ENCODE measurements around the gene GPSM1.

GPSM1 gene, protein sequence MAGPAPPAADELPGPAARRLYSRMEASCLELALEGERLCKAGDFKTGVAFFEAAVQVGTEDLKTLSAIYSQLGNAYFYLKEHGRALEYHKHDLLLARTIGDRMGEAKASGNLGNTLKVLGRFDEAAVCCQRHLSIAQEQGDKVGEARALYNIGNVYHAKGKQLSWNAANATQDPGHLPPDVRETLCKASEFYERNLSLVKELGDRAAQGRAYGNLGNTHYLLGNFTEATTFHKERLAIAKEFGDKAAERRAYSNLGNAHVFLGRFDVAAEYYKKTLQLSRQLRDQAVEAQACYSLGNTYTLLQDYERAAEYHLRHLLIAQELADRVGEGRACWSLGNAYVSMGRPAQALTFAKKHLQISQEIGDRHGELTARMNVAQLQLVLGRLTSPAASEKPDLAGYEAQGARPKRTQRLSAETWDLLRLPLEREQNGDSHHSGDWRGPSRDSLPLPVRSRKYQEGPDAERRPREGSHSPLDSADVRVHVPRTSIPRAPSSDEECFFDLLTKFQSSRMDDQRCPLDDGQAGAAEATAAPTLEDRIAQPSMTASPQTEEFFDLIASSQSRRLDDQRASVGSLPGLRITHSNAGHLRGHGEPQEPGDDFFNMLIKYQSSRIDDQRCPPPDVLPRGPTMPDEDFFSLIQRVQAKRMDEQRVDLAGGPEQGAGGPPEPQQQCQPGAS

DNA sequence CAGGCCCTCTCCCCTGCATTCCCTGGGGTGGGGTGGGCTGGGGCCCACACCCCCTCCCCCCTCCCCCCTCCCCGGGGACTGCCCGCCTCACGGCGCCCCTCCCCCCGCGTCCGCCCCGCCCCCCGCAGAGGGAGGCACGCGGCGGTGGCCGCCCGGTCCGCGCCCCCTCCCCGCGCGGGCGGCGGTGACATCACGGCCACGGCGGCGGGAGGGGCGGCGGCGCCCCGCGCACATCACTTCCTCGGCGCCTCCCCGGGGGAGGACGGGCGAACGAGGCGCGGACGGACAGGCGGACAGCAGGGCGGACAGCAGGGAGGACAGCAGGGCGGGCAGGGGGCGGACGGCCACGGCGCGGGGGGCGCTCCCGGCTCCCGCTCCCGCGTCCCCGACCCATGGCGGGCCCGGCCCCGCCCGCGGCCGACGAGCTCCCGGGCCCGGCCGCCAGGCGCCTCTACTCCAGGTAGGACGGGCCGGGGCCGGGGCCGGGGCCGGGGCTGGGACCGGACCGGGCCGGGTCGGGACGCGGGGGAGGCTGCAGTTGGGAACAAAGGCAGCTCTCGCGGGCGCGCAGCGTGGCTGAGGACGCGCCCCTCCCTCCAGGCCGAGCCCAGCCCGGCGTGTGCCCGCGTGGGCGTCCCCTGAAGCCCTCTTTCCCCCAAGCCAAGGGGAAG lies at the start of gene GPSM1:
Gene GPSM1 (plus strand): TSS at position 236 of the 671 bp plus-strand sequence. CDS start 157 bp downstream, at position 393.
- peak; percentile 38 for DNase-seq

DNA sequence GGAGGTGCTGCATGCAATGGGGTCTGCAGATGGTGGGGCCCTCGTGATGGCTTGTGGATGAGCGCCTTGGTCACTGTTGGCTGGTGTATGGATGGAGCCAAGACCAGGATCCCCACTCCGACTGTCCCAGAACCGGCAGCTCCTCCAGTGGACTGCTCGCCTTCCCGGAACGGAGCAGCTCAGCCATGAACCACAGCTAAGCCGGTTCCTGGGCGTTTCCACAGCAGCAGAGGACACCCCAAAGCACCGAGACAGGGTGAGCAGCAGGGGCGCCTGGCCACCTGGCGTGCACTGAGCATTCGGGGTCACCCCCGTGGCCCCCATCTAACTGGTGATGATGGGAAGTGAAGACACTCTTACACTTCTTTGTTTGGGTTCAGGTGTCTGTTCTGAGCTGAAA lies 49.6 kb upstream of the GPSM1 start:
- DNase-seq, result no peak

DNA sequence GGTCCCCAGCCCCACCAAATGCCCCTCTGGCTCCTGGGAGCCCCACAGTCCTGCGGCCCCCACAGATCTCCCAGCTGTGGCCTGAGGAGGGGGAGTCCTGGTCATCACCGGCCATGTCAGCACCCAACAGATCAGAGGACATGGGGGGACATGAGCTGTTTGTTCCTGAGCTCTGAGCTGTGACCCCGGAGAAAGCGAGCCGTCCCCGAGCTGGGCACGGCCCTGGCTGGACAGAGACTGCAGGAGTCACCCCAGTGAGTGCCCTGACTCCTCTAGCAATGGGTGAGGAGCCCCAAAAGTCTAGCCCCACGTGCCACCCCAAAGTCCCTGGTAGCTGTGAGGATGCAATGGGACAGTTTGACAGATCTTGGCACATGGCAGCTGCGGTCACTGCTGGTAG lies 49.1 kb upstream of the GPSM1 start:
- no peak for DNase-seq

DNA sequence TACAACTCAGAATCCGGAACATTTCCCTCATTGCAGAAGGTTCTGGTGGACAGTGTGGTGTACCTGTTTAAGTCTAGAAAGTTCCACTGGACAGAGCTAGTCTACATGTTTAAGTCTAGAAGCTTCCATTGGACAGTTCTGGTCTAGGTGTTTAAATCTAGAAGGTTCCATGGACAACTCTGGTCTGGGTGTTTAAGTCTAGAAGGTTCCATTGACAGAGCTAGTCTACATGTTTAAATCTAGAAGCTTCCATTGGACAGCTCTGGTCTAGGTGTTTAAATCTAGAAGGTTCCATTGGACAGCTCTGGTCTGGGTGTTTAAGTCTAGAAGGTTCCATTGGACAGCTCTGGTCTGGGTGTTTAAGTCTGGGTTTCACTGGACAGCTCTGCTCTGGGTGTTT lies 48.4 kb upstream of the GPSM1 start:
- no peak for DNase-seq

DNA sequence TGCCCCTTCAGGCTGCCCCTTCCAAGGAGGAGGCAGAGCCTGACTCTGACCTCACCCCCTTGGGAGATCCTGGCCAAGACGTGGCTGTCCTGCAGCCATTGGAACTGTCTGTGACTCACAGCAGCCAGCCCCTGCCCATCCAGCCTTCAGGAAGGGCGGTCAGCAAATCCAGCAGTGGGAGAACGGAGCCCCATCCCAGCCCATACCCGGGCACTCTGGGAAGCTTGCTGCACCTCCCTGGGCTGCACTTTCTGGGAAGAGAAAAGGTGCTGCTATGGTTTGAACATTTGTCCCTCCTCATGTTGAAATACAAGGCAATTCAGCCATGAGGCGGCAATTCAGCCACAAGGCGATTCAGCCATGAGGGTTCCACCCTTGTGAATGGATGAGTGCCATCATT lies 47.9 kb upstream of the GPSM1 start:
- DNase-seq, result no peak

DNA sequence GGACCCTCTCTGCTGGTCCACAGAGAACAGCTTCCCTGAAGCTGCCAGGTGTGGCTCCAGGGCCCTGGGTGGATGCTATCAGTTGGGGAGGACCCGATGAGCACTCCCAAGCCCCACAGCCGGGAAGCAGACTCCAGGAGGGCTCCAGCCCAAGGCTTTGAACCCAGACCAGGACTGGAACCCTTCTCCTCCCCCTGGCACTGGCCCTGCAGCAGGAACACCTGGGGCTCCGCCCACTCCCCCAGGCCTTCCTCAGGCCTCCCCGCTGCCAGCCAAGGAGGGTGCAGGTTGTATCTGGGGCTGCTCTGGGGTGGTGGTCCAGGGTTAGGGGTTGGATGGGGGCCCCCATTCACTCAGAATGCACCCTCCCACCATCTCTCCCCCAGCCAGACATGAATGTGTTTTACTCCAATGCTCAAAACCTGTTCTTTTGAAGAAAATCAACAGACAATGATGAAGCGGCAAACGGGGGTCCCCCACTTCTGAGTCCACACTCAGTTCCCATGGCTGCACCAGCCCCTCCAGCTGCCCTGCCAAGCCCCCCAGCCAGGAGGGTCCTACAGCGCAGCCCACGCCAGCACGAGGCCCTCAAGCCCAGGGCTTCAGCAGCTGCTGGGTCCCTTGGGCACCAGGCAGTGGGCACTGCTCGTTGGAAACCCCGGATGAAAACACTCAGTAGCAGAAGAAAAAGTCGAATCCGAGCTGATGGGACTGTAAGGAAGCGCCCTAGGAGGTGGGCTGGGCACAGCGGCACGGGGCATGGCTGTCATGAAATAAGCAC lies 46.6 kb upstream of the GPSM1 start:
- DNase-seq, result no peak

DNA sequence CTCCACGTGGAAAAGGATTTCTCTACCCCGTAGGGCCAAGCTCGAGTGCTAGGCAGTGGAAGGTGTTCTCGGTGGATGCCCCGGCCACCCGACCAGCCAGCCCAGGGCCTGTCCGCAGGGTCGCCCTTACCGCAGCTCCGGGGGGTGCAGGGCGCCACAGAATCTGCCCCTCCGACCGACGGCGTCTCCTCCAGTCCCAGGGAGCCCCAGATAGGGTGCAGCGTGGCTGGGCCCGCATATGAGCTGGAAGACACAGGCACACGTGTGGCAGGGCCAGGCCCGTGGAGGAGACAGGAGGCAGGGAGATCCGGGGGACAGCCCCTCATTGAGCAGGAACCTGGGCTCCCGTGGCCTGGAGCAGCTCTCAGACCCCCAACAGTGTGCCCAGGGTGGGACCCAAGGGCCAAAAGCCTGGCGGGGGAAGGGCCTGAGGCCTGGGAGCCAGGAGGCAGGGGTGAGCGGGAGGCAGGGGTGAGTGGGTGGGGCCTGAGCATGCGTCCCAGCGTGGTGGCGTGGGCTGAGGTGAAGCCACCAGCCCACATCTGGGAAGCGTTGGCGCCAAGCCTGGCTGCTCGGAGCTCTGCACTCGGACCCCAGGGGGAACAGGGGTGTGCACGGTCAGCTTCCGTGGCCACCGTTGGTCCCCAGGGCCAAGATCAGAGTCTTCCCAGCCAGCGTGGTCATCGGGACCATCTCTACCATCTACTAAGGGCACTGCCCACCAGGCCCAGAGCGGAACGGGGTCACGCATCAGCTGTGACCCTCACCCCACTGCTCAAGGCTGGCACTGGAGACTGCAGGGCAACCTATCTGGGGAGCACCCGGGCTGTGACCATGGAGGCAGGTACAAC lies 45.7 kb upstream of the GPSM1 start:
- DNase-seq, result no peak

DNA sequence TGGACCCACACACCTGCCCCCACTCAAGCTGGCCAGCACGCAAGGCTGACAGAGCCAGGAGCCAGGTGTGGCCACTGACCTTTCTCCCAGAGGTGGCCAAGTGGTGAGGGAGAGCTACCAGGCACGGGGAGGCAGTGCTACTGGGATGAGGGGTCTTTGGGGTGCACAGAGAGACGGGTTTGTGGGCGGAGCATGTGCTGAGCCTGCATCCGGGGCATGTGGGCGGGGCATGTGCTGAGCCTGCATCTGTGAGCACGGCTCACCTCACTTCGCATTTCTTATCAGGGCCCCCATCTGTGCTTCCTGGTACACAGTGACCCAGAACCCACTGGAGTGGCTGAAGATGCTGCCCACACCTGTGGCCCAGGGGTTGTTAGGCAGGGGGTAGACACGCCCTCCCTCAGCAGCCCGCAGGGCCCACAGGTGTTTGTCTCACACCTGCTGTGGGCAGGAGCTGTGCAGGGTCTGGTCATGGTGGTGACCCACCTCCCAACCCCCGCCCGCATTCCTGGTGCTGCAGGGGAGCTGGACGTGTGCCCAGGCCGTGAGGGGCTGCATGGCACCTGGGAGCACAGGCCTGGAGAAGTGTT lies 45.0 kb upstream of the GPSM1 start:
- no peak for DNase-seq

DNA sequence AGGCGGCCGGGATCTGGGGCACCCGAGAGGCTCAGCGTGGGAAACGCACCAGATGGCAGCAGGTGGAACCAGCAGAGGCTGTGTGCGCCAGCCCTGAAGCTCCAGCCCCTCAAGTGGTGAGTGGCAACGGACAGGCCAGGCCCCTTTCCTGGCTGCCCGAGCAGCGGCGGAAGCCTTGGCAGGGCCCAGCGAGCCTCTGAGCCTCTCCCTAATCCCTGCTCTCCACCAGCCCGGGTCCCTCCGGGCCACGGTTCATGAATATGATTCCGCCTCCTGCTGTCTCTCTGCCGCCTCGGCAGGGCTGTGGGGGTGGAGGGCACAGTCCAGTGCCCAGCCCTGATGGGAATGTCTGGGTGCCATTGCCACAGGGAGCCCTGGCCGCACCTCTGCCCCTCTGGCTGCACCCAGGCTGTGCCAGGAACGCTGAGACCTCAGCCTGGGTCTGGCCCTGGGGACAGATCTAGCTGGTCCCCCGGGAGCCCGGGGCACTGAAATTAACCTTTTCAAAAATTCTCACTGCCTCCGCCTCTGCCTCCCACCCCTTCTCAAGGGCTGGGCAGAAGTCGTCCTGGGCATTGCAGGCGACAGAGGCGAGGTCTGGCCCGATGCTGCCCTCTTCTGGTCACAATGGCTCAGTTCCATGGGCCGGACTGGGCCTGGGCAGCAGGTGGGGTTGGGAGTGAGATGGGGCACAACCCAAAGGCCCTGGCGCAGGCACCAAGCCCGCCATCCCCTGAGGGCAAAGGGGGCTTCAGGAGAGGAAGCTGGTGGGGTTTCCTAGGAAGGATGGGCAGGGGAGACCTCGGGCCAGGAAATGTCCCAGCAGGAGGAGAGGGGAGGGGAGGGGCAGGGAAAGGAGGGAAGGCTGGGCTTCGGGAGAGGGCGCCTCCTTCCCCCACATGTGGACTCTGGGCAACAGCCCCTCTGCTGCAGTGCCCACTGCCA lies 43.8 kb upstream of the GPSM1 start:
- peak; percentile 43 for DNase-seq

DNA sequence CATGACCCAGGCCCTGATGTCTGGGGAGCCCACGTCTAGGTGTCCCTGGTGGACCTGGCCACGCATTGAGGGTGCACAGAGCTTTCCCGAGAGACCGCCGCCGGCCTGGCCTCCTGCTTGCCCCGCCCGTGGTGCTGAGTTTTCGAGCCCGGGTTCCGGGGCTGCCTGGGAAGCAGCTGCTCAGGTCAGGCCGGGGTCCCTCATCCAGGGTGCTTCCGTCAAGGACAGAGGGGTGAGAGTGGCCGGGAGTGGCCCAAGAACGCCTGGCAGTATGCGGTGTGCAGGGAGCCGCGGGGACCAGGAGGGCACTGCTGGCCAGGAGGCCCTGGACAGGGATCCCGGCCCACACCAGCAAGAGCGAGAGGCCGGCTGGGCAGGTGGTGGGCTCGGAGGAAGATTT lies 43.0 kb upstream of the GPSM1 start:
- DNase-seq, result no peak

DNA sequence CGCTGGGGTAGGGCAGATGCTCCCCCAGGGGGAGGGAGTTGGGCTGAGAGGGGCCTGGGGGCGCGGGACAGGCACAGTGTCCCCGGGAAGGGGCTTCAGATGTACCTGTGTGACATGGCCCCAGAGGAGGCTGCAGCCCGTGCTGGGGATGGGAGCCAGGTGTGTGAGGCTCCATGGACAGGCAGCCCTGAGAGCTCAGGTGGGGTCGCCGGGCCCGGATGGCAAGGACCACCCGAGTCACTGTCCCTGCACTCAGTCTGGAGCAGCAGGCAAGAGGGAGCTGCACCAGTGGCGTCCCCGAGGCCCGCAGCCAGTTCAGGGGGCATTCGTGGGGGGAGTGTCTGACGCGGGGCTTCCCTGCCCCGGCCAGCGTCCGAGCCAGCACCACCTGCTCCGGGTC lies 42.4 kb upstream of the GPSM1 start:
- DNase-seq, result no peak

DNA sequence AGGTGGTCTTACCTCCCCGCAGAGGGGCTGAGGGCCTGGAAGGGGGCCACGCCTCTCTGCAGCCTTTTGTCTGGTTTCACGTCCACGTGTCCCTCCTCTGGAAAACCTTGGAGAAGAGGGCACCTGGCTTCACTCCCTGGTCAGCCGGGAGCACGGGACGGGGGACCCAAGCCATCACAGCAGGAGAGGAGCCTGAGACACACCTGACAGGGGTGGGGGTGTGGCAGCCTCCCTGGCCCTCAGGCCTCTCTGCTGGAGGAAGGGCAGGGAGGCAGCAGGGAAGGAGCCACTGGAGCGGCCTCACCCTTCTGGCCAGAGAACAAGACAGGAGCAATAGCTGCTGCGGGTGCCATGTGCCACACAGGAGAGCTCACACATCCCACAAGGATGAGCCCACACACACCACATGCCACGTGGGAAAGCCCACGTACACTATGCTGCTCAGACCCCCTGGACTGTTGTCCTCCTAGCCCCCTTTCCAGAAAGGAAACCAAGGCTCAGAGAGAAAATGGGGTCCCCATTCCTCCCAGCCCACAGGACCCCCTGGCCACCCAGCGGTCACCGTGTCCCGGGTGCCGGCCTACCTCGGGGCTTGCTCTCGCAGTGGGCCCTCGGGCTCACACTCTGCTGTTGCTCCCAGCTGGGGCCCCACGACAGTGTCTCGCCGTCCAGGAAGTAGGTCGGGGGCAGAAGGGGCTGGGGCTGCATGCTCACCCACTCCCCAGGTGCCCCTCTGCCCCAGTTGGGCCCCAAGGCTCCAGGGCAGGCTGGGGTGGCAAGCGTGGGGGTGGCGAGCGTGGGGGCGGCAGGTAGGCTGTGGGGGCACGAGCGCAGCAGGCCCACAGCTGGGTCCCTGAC lies 41.6 kb upstream of the GPSM1 start:
- DNase-seq, result no peak

DNA sequence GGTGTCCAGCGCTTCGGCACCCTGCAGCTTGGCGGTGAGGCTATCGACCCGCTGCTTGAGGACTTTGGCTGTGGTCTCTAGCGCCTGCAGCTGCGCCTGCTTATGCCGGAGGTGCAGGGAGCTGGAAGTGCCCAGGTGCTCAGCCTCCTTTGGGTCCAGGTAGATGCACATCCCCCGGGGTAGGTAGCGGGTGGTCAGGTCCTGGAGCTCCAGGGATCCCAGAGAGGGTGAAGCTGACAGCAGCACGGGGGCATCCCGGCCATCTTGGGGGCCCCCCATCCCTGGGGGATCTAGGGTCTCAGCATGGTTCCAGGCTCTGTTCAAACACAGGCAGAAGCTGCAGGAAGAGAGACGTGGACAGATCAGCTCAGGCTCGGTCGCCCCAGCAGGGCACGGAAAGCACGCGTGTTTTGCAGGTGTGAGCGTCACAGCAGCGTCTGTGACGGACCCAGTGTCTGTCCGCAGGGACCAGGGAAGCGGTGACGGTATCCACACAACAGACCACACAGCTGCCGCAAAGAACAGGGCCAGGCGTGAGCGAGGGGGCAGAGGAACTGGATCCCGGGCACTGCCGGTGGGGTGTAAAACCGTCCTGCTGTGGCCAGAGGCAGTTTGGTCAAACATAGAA lies 40.9 kb upstream of the GPSM1 start:
- DNase-seq, result no peak

DNA sequence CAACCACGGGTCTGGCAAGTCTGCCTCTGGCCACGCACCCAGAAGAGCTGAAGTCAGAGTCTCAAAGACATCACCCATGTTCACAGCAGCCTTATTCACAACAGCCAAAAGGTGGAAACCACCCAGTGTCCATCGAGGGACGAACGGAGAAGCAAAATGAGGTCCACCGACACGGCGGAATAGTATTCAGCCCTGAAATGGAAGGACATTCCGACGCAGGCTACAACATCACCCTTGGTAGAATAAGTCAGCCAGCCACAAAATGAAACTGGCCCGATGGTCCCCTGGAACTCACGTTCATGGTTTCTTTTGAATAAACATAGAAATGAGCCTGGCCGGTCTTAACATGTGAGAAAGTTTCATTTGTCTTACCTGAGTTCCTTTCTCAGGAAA lies 40.4 kb upstream of the GPSM1 start:
- DNase-seq, result no peak

DNA sequence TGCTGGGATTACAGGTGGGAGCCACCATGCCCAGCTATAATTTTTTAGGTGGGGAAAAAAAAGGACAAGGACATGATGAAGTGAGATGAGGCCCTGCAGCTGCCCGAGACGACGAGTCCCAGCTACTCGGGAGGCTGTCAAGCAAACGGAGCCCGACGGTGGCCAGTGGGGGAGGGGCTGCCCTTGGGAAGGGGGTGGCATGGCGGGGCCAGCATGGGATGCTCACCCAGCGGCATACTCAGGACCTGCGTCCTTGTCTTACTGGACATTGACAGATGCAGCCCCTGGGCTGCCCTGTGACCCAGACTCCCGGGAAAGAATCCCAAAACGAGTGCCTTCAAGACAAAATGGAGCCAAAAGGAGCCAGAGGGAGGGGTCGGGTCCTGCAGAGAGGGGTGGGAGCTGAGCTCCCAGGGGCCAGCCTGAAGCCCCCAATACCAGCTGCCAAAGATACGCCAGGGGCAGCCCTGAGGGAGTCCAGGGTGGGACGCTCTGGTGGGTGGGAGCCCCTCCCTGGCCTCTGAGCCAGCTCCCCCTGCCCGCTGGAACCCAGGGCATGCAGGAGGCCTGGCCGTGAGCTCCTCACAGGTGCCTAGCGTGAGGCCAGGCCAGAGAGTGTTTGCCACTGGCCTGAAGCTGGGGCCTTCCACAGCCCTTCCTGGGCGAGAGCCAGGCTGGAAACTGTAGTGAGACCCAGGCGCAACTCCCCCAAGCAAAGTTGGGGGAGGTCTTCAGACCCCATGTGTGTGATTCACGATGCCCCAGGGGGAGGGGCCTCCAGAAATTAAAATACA lies 39.2 kb upstream of the GPSM1 start:
- no peak for DNase-seq

DNA sequence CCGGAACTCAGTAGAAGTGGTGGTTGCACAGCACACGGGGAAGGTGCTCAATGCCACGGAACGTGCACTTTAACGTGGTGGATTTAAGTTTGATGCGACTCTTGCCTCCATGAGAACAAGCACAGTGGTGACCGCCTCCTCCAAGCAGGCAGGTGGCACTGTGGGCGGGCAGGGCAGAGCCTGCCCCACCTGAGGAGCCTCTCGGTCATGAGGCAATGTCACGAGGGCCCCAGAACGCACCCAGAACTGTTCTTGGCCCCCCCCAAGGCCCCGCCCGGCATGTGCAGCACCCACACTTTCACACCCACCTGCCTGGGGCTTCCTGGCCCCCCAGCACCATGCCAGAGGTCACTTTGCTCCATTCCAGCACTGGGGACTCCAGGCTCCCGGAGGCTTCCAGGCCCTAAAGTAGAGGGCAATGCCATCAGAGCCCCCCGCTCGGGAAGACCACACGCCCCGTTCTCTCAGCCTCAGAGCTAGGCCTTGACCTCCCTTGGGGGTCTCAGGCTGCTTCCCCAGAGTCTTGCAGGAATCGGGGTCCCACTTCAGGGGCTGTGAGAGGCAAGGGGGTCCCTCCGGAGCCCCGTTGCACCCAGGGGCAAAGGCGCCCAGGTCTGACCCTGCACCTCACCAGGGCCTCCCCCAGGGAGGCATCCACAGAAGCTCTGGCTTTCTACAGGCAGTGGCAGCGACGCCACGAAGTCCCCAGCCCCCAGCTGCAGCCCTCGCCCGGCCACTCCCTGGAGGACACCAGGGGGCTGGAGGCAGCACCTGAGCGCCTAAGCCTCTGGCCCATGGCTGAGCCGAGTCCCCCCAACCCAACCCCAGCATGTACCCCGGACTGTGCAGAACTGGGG lies 37.5 kb upstream of the GPSM1 start:
- DNase-seq, result no peak

DNA sequence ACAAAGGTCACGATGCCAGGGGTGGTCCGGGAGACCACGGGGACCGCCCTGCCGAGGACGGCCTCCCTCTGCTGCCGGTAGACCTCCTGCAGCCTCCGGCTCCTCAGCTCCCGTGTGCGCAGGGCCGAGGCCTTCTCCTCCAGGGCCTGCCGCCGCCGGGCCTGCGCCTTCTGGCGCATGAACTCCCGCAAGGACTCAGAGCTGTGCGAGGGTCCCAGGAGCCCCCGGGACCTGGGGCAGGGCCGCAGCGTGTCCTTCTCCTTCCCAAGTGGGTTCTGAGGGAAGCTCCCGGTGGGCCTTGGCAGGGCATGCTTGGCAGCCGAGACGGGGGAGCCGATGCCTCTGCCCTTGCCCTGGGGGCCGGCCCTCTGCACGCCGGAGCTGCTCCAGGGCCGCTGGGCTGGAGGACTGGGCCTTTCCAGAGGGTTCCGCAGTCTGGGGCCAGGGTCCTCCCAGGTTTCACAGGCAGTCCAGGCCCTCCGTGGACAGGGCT lies 36.8 kb upstream of the GPSM1 start:
- no peak for DNase-seq
